GM12873 (cell line): ENCODE results near the gene TNNI2.

Experiments used
- CTCF ChIP-seq: IDR thresholded peaks from 2 replicates; pipeline ENCODE4 v1.5.1; 2012; ENCODE audit warnings: low read depth, mild to moderate bottlenecking, moderate library complexity, low read length, control low read depth; ENCODE audit not compliant: insufficient read depth; ENCODE audit errors: missing control alignments

Gene TNNI2

GRCh38 chr11:1805525-1805924 lies 33.3 kb upstream of the TNNI2 start:
- no peak for TF ChIP-seq CTCF

GRCh38 chr11:1807264-1807995 lies 31.4 kb upstream of the TNNI2 start:
- no peak for TF ChIP-seq CTCF

- TF ChIP-seq CTCF, result no peak
Measured at GRCh38 chr11:1810761-1811160, 28.0 kb upstream of the TNNI2 start.

GRCh38 chr11:1812274-1812673 lies 26.5 kb upstream of the TNNI2 start:
- no peak for TF ChIP-seq CTCF

- no peak for TF ChIP-seq CTCF
Measured at GRCh38 chr11:1812801-1813200, 26.0 kb upstream of the TNNI2 start.

- TF ChIP-seq CTCF, result no peak
Measured at GRCh38 chr11:1814691-1815090, 24.1 kb upstream of the TNNI2 start.

- TF ChIP-seq CTCF, result no peak
Measured at GRCh38 chr11:1815311-1815710, 23.5 kb upstream of the TNNI2 start.

- no peak for TF ChIP-seq CTCF
Measured at GRCh38 chr11:1815751-1816150, 23.0 kb upstream of the TNNI2 start.
